DMS153 (cell line): ENCODE results near the gene EPB41L4A.
A peak's percentile ranks its signal among the peaks of the same experiment; 100 is the strongest.

Experiments
- DNase-seq: peaks from one replicate; lab custom pipeline; 2025; lab: John Stamatoyannopoulos, UW

EPB41L4A gene

GRCh38 chr5:112310746-112311145 is 108.3 kb downstream of the EPB41L4A start:
- no peak for DNase-seq

GRCh38 chr5:112308608-112309007 is 110.5 kb downstream of the EPB41L4A start:
- DNase-seq, result no peak

- no peak for DNase-seq
Observed at GRCh38 chr5:112306956-112307355, 112.1 kb downstream of the EPB41L4A start.

GRCh38 chr5:112304743-112305142 is 114.3 kb downstream of the EPB41L4A start:
- DNase-seq, result no peak

- DNase-seq, result no peak
Observed at GRCh38 chr5:112303685-112304084, 115.4 kb downstream of the EPB41L4A start.

- DNase-seq, result no peak
Observed at GRCh38 chr5:112294126-112294525, 125.0 kb downstream of the EPB41L4A start.

- no peak for DNase-seq
Observed at GRCh38 chr5:112293587-112293986, 125.5 kb downstream of the EPB41L4A start.

GRCh38 chr5:112290691-112291090 is 128.4 kb downstream of the EPB41L4A start:
- DNase-seq, result no peak

GRCh38 chr5:112289465-112289864 is 129.6 kb downstream of the EPB41L4A start:
- no peak for DNase-seq

- DNase-seq, result no peak
Observed at GRCh38 chr5:112283943-112284929, 134.8 kb downstream of the EPB41L4A start.

GRCh38 chr5:112283034-112283582 is 136.0 kb downstream of the EPB41L4A start:
- no peak for DNase-seq

- no peak for DNase-seq
Observed at GRCh38 chr5:112279082-112279481, 140.0 kb downstream of the EPB41L4A start.

GRCh38 chr5:112276991-112277390 is 142.1 kb downstream of the EPB41L4A start:
- DNase-seq, result peak; percentile 1

- DNase-seq, result no peak
Observed at GRCh38 chr5:112275671-112276070, 143.4 kb downstream of the EPB41L4A start.

- DNase-seq, result no peak
Observed at GRCh38 chr5:112270299-112271293, 148.5 kb downstream of the EPB41L4A start.

GRCh38 chr5:112267231-112267630 is 151.8 kb downstream of the EPB41L4A start:
- no peak for DNase-seq

- DNase-seq, result no peak
Observed at GRCh38 chr5:112264666-112265065, 154.4 kb downstream of the EPB41L4A start.

- DNase-seq, result no peak
Observed at GRCh38 chr5:112264151-112264550, 154.9 kb downstream of the EPB41L4A start.

- DNase-seq, result no peak
Observed at GRCh38 chr5:112263469-112263868, 155.6 kb downstream of the EPB41L4A start.

- no peak for DNase-seq
Observed at GRCh38 chr5:112258571-112258970, 160.5 kb downstream of the EPB41L4A start.

GRCh38 chr5:112257976-112258375 is 161.1 kb downstream of the EPB41L4A start:
- no peak for DNase-seq

- DNase-seq, result no peak
Observed at GRCh38 chr5:112257005-112257404, 162.1 kb downstream of the EPB41L4A start.
